ENCODE measurements around the gene MT1G.

DNA sequence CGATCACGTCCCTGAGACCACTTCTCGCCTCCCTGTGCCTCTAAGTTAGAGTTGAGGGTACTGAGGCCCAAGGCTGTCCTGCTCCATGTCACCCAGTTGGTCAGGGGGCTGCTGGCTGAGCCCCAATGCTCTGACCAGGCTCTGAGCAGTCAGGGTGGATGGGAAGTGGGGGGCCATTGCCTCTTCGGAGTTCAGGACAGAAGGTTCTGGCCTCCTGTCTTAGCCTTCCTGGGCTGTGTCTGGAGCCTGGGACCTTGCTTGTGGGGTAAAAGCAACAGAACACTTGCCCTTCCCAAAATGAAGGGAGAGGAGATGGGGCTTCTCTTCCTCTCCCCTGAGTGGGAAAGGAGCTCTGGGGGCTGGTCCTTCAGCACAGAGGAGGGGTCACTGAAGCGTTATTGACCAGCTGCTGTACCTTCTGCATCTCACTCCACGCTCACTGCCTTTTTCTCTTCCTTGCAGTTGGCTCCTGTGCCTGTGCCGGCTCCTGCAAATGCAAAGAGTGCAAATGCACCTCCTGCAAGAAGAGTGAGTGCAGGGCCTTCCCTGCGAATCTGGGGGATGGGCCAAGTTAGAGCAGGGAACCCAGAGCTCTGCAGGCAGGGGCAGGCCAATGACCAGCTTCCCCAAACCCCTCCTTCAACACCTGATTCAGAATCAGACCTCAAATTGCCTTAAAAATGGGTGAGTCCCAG, 15.0 kb upstream of the MT1G start:
- TF ChIP-seq IKZF3 (tag by site-specific recombination; IDR thresholded peaks at IDR 0.05), result no peak
- TF ChIP-seq ZNF658 (tag by site-specific recombination; IDR thresholded peaks at IDR 0.05), result no peak
- TF ChIP-seq ZBTB21 (tag by site-specific recombination; IDR thresholded peaks at IDR 0.05), result no peak
- TF ChIP-seq ZNF777 (tag by site-specific recombination; IDR thresholded peaks at IDR 0.05; ENCODE audit: borderline replicate concordance), result no peak
- TF ChIP-seq ZNF157 (tag by site-specific recombination; IDR thresholded peaks at IDR 0.05), result no peak
- TF ChIP-seq, protein P1, sequence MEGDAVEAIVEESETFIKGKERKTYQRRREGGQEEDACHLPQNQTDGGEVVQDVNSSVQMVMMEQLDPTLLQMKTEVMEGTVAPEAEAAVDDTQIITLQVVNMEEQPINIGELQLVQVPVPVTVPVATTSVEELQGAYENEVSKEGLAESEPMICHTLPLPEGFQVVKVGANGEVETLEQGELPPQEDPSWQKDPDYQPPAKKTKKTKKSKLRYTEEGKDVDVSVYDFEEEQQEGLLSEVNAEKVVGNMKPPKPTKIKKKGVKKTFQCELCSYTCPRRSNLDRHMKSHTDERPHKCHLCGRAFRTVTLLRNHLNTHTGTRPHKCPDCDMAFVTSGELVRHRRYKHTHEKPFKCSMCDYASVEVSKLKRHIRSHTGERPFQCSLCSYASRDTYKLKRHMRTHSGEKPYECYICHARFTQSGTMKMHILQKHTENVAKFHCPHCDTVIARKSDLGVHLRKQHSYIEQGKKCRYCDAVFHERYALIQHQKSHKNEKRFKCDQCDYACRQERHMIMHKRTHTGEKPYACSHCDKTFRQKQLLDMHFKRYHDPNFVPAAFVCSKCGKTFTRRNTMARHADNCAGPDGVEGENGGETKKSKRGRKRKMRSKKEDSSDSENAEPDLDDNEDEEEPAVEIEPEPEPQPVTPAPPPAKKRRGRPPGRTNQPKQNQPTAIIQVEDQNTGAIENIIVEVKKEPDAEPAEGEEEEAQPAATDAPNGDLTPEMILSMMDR (tag by site-specific recombination; IDR thresholded peaks at IDR 0.05), result no peak
